GM21515 (cell line): Measurements from ENCODE around the gene TMEM175.

ENCODE experiments used
- ATAC-seq: cut with Tn5 transposase; IDR thresholded peaks from one replicate; pipeline ENCODE4 v1.9.1; 2021; ENCODE audit not compliant: unreplicated experiment

Gene TMEM175

DNA sequence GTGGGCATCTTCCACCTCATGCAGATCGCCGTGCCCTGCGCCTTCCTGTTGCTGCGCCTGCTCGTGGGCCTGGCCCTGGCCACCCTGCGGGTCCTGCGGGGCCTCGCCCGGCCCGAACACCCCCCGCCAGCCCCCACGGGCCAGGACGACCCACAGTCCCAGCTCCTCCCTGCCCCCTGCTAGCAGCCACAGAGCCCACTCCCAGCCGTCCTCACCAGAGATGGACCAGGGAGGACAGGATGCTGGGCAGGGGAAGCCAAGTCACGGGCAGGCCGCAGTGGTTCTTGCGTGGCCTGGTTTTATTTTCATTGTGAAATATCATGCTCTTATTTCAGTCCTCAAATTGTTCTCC is 26.0 kb downstream of the TMEM175 start:
- no peak for ATAC-seq

DNA sequence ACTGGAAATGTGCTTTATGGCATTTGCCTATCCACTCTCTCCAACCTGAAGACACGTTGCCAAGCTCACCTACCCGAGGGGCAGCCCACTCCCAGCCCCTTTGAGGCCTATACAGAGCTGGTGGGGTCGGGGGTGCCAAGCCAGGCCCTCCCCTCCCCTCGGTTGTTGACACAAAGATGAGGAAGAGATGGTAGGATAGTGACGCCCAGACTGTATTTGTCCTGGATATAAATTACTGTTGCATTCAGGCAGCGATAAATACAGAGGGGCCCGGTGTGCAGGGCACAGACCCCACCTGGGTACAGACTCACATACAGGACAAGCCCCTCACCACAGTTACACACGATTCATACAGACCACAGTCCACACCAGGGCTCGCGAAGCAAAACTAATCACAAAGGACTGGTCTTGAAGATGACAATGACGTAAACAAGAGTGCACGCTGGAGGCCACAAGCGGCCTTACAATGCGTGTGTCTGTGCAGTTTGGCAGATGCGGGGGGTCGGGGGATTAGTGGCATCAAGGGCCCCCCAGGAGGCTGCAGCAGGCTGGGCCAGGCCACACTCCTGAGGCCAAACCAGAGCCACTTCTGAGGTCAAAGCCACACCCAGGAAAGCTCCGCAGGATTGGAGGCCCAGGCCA is 26.6 kb downstream of the TMEM175 start:
- no peak for ATAC-seq

DNA sequence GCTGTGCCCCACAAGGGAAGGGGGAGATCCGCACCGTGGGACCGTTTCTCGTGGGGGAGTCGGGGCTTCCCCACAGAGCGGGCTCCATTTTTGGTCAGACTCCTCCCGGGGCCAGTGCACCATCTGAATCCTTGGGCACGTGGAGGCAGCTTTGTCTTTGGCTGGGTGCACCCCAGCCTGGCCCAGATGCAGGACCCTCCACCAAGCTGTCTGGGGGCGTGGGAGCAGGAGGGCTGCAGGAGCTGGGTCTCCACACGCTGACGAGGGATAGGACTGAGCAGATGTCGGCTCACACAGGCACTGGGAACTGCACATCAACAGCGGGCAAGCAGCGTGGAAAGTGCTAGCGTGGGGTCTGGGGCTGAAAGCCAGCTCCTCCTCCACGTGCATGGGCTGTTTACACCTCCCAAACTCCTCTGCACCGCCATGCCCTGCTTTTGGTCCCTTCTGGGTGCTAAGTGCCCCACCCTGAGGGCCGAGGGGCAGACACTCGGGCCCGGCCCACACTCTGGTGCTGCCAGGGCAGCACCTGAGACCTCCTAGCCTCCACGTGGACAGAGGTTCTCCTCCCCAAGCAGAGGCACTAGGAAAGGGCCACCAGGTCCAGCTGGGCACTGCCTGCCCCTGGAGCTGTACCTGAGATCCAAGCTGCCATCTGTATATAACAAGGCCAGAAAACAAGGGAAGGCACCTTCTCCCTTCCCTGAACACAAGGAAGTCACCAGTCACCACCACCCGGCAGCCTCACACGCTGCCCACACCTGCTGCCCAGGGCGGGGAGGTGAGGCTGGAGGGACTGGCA is 27.3 kb downstream of the TMEM175 start:
- no peak for ATAC-seq

DNA sequence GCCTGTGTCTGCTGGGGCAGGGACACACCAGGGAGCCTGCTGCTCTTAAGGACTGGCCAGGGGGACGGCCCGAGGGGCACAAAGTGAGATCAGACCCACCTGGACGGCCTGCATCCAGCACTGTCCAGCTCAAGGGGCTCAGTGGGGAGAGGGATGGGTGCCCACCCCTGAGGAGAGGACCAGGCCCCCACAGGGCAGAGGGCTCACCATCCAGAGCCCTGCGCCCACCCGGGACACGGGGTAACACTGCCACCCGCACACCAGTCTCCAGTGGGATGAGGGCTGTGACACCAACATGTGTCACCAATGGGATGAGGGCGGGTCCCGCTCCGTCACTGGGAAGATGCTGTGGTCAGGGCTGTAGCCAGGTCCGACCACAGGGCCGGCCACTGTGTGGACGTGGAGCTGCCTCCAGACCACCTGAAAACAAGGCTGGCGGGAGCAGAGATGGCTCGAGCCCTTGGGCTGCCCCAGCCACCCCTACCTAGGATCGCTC is 27.9 kb downstream of the TMEM175 start:
- ATAC-seq = no peak

DNA sequence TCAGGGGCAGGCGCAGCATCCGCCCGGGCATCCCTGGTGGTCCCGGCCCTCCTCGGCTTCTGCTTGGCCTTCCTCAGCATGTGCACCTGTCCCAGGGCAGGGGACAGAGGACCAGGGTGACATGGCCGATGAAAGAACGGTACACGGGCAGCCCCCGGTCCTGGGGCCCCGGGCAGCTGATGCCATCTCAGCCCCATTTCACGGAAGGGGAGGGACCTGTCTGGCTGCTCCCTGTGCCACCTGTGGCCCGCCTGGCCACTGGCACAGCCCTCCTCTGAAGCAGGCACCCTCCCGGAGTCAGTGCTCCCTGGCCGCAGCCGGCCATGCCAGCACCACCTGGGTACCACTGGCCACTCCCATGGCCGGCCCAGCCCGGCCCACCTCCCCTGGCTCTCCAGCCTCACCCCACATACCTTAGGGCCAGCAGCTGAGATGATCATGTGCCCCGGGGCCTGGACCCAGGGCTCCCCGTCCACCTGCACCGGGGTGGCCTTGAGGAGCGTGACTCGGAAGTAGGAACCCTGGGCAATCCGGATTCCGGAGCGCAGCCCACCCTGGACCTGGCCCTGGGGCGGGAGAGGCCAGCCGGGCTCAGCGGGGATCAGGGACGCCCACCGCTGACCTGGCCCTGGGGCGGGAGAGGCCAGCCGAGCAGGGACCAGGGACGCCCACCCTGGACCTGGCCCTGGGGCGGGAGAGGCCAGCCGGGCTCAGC is 28.5 kb downstream of the TMEM175 start:
- ATAC-seq = no peak

DNA sequence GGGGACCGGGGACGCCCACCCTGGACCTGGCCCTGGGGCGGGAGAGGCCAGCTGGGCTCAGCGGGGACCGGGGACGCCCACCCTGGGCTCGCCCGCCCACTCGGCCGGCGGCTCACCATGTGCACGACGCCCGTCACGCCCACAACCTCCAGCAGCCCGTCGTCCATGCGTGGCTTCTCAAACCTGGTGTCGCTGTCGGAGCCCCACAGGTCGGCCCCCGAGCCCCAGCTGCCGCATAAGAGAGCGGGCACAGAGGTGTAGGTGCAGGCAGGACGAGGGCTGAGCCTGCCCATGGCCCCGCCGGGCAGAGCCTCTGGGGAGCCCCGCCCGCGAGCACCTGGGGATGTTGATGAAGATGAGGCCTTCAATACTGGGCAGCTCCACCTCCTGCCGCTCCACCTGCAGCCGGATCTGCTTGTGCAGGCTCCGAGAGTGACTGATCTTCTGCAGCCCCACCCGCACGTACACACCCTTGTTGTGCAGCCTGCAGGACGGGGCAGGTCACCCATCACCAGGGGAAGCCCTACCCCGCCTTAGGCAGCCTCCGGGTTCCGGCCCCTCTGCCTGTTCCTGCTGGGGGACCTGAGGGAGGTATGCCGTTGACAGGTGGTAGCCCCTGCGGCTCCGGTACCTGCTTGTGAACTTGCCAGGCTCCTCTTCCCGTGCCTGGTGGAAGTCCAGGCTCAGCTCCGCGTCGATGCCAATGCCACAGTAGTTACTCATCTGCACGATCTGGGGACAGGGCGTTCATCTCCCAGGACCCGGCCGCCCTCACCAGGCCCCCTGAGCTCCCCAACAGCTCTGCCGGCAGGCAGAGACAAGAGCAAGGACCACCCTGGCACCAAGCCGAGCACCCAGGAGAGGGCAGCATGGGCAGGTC is 29.3 kb downstream of the TMEM175 start:
- no peak for ATAC-seq

DNA sequence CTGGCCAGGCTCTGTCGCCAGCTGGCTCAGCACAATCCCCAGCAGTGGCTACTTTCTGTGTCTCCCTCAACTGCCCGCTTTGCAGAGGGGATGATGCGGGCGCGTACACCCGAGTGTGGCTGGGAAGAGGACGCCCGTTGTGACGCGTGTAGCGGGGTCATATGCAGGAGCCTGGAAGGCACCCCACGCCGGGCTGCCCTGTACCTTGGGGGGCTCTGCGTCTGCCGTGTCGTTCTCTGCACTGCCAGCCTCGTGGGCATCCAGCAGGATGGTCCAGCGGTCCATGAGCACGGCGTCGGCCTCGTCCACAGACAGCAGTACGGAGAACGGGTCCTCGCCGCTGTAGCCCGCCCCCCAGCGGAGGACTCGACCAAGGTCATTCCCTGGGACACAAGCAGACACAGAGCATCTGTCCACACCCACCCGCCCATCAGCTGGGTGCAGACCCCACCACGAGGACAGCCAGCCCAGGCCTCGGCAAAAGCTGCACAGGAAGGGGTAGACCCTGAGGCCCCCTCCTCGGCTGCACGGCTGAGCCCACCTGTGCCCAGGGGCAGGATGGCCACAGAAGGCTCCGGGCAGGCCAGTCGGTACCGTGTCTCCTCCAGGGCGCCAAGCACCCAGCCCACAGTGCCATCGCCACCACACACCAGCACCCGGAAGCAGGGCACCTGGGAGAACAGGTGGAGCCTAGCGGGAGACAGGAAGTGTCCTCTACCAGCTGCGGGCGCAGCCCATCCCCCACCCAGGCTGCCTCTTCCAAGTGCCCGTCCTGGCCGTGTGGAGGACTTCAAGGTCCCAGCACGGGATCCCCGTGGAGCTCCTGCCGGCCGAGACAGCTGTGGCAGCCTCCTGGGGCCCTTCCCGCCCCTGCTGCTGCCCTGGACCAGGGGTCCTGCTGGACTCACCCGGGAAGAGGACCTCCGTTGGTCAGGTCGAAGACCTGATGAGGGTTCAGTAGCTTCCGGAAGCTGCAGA is 30.3 kb downstream of the TMEM175 start:
- no peak for ATAC-seq

DNA sequence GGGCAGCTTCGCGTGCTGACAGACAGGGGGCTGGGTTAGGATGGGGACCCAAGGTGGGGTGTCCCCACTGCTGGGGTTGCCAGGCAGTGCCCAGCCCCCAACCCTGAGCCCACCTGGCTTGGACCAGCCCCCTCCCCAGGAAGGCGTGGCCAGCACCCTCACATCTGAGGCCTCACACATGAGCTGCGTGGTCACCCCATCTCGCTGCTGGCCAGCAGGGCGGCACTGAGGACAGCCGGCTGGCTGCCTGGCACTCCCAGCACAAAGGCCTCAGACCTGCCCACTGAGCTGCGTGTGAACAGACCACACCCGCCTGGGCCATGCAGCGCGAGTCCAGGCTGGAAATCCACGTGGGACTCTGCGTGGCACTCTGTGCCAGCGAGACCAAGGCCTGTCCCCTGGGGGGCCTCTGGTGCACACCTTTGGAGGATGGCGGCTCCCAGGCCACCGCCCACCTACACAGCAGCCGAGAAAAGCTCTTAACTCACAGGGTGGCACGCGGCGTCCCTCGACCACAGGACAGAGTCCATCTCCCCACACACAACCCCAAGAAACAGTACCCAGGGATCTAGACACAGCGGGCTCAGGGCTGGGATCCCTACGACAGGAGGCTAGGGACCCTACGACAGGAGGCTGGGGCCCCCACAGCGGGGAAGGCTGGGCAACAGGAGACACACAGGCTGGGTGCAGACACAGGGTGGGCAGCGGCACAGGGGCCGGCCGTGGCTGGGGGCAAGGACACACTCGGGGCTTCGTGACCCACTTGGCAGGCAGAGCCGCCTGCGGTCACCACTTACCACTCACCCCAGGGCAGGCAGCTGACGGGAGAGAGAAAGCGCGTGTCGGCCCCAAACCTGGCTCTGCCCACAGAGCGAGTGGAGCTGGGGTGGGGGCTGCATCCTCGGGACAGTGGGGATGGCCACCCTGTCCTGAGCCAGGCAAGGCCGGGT is 31.3 kb downstream of the TMEM175 start:
- ATAC-seq = no peak

DNA sequence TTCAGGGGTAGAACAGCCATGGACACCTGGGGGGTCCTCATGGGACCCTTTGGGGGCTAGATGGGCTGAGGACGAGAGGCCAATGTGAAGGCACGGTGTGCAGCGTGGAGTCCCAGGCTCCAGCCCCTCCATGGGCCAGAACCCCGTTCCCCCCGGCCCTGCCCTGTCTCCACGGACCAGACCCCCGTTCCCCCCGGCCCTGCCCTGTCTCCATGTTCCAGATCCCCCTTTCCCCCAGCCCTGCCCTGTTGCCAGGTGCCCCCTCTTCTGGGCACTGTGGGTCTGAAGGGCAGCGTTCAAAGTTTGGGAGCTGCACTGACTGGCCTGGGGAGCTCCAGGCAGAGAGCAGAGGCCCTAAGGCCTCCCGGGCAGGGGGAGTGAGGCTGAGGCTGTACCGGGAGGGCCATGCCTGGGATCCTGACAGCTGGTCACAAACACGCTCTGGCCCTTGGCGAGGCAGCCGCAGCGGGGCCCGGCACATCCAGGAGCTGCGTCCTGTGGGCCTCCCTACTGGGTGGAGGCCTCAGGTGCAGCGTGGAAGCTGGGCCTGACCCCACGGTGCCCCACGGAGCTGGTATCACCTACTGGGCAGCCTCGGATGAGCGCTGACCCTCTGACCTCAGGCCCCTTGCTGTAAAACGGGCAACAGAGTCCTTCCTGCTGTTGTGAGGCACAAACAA is 32.2 kb downstream of the TMEM175 start:
- no peak for ATAC-seq

DNA sequence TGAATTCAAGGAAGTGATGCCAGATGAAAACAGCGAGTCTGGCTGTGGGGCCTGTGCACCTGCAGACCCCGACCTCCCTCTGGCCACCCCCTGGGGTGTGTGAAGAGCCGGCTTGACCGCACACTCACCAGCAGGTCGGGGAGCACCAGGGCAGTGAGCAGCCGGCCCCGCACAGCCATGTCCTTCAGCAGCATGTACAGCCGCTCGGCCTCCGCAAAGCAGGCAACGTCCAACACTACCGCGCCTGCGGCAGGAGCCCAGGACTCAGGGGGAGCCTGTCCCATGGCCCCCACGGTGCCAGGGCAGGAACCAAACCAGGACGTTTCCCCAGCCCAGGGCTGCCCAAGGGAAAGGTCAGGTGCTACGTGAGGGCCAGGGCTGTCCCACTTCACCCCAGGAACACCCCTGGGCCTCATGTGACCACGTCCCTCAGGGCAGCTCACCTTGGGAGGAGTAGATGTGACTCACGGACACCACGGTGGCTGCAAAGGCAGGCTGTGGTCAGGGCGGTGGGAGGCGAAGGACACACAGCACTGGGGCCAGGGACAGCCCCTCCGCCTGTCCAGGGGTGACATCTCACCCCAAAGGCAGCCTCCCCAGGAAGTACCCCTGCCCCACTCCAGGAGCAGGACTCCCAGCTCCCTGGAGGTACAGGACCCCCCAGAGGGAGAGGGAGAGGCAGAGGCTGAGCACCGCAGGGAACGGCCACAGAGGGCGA is 32.9 kb downstream of the TMEM175 start:
- no peak for ATAC-seq

DNA sequence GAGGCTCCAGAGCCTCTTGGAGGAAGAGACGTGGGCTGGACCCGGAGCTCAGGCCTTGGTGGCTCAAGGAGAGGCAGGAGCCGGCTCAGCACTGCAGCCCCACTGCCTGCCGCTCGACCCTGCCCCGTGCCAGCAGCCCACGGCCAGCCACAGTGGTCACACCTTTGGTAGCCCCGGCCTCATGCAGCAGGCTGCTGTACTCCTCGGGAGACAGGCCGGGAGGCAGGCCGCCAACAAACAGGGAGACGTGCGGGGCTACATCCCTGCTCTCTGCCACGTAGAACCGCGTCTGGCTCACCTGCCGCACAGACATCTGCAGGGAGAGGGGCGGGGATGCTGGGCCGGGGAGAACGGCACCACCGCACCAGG is 33.5 kb downstream of the TMEM175 start:
- ATAC-seq = no peak

DNA sequence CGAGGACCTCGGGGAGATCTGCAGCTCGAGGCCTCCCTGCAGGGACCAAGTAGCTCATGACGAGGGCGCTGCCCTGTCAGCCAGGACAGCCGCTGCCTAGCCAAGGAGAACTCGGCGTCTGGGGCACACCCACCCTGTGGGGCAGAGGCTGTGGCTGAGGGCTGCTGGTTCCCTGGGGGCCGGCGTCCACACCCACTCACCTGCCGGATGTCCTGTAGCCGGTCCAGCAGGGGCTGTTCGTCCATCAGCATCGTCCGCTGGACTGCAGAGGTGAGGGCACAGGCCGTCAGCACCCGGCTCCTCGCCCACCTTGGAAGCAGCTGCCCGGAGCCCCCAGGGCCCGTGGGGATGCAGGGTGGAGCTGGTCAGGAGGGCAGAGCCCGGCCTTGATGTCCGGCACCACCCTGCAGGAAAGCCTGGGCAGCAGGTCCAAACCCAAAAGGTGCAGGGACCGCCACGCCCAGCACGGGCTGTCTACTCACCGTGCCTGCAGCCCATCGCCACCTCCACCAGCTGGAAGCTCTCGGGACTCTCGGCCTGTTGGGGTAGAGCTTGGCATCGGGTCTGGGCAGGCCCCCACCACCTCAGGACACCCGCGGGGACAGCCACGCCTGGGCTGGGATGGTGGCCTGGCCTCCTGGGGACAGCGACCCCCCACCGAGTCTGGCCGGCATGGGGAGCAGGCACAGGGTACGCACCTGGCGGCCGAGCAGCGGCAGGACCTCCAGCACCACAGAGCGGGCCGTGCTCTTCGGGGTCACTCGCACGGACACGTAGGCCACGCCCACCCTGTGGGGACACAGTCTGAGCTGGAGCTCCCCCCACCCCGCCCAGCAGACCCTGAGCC is 34.2 kb downstream of the TMEM175 start:
- no peak for ATAC-seq

DNA sequence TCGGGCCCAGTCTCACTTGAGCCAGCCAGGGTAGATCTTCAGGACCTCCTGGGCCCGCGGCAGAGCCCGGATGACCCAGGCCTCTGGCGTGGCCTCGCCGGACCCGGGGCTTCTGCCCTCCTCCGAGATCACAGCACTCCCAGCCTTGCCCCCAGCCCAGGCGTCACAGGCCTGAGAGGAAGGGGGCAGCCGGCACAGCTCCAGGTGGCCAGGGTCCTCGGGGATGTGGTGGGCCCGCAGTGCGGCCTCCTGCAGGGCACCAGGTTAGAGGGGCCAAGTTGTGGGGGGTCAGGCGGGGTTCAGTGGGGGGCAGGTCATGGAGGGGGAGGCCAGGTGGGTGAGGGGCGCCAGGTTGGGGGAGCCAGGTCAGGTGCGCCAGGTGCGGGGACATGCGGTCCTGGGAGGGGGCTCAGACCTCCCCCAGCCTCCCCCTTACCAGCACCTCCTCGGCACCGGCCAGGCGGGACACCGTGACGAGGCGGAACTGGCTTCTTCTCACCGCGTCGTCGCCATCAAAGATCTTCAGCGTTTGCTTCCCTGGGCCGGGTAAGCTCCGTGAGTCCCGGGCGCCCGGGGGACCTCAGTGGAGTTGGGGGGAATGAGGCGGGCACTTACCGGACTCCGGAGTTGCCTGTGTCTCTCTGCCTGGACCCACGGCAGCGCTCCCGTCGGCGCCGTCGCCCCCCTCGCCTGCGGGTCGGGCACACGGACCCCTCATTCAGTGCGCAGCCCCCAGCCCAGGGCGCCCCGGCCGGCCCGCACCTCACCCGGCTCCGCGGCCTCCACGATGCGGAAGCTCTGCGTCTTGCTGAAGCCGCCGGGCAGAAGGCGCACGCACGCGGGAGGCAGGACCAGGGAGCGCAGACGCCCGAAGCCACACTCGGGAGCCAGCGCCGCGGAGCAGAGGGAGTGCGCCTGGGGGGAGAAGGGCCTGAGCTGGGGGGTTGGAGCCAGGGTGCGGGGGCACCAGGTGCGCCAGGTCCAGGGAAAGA is 35.1 kb downstream of the TMEM175 start:
- no peak for ATAC-seq

DNA sequence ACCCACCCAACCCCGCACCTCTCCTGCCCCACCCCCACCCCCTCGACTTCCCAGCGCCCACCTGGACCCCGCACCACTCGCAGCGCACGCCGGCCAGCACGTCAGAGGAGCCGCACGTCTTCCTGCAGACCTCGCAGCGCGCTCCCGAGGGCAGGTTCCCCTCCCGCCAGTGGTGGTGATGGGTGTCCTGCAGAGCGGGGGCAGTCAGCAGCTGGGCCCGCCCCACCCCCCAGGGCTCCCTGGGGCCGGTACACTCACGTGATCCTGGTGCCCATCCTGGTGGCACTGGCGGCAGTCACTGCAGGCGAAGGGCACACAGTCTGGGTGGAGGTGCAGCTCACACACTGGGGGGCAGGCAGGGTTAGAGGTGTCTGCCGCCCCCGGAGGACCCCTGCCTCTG is 36.0 kb downstream of the TMEM175 start:
- no peak for ATAC-seq

DNA sequence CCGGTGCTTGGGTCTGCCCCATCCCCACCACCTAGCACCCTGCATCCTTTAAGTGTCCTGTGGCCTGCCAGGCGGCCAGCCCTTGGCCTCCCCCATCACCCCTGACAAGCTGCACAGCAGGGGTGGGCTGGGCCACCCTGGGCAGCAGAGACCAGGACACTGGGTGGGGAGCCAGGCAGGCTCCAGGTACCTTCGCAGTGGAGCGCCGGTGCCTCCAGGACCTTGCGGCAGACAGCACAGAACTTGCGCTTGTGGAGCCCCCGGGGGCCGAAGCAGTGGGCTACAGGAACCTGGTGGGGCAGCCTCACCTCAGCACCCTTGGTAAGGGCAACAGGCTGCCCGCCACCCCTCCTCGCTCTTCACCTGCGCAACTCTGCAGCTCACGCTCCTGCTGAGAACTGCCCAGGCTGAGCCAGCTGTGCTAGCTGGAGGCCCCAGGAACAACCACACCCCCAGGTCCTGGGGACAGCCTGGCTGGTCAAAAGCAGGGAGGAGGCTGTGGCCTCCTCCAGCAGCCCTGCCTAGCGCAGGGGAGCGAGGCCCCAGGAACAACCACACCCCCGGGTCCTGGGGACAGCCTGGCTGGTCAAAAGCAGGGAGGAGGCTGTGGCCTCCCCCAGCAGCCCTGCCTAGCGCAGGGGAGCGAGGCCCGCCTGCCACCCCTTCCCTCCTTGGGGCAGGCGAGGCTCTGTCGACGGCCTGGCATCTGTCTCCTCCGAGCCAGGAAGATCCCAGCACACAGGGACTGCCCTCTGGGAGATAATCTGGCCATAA is 36.5 kb downstream of the TMEM175 start:
- ATAC-seq = no peak
